CD4-positive, alpha-beta T cell treated with Interleukin-12 subunit alpha and Interleukin-12 subunit beta, for 1 hour (primary cell): ENCODE measurements around the gene SEC31A.
"Not testable (repeated sequence)": the region's sequence is repeated elsewhere in the genome, so short reads cannot be mapped to it uniquely, and the experiment has no call there.

ENCODE experiments used
- DNase-seq: peaks from one replicate; pipeline ENCODE4 v3.0.0-alpha.2; 2020

The SEC31A gene

DNA sequence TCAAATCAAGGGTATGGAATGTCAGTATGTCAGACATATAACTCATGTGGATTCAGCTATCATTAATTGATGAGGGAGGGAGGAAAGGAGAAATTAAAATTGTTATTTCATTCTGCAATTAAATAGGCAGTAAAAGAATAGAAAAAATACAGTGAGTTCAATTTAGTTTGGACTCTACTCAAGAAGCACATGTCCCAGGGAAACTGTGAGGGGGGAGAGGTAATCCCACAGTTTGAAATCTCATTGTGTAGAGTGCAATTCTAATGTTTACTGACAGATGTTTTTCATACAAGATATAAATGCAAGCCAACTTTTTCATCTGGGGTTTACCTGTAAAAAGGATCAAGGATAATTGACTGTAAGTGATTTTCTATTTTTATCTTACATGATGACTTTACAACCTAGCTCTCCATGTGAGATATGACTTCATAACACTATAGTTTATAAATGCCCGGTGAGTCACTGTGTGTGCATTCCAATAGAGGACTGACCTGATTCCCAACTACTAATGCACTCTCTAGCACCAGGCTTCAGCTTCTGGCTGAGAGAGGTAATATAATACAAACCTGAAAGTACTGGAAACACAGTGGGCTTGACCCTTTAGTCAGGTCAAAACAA is 57.1 kb downstream of the SEC31A start:
- DNase-seq: no peak

DNA sequence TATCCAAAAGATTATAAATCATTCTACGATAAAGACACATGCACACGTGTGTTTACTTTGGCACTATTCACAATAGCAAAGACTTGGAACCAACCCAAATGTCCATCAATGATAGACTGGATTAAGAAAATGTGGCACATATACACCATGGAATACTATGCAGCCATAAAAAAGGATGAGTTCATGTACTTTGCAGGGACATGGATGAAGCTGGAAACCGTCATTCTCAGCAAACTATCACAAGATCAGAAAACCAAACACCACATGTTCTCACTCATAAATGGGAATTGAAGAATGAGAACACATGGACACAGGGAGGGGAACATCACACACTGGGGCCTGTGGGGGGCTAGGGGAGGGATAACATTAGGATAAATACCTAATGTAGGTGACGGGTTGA is 57.9 kb downstream of the SEC31A start:
- DNase-seq: not testable (repeated sequence)

DNA sequence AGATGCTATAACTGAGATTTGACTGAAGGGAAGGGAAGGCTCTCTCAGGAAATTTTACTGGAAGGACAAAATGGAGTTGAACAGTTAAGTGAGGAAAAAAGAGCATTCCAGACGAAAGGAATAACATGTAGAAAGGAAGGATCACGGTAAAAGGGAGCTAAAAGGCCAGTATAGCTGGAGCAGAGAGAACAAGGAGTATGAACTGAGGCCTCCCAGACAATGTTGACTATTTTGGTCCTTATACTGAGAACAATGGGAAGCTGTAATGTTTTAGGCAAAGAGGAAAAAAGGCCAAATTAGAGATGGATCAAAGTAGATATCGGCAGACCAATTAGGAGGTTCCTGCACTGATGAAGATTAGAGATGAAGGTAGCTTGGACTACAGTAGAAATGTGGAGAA is 65.5 kb downstream of the SEC31A start:
- no peak for DNase-seq

DNA sequence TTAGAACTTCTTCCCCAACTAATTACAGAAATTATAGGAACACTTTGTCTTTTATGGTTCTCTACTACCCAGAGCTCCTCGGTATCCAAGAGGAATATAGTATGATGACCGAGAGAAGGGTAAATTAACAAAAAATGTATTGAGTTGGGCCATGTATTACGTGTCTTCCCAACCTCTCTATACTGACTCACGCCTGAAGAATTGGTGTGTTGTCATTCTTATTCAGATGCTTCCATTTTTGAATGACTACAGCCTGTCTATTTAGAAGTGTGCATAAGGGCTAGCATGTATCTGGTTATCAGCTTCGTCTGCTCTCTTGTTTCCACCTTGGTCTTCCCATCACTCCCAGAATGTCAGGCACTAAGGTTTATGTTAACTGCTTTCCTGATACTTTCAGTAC is 67.9 kb downstream of the SEC31A start:
- no peak for DNase-seq

DNA sequence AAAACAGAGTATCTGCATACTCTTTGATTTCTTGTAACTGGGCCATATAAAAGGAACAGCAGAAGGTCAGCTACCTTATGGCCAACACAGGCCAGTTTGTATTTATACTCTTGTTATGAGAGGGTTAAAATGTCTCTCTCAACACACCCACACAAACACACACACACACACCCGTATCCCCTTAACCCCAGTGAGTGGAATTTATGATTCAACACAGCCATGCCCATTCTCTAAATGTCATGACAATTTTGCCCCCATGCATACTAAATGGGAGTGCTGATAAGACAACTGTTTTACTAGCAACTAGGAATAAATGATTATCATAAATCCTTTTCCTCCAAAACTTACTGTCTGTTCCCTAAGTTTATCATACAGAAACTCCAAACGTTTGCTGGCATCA is 70.3 kb downstream of the SEC31A start:
- DNase-seq: no peak

DNA sequence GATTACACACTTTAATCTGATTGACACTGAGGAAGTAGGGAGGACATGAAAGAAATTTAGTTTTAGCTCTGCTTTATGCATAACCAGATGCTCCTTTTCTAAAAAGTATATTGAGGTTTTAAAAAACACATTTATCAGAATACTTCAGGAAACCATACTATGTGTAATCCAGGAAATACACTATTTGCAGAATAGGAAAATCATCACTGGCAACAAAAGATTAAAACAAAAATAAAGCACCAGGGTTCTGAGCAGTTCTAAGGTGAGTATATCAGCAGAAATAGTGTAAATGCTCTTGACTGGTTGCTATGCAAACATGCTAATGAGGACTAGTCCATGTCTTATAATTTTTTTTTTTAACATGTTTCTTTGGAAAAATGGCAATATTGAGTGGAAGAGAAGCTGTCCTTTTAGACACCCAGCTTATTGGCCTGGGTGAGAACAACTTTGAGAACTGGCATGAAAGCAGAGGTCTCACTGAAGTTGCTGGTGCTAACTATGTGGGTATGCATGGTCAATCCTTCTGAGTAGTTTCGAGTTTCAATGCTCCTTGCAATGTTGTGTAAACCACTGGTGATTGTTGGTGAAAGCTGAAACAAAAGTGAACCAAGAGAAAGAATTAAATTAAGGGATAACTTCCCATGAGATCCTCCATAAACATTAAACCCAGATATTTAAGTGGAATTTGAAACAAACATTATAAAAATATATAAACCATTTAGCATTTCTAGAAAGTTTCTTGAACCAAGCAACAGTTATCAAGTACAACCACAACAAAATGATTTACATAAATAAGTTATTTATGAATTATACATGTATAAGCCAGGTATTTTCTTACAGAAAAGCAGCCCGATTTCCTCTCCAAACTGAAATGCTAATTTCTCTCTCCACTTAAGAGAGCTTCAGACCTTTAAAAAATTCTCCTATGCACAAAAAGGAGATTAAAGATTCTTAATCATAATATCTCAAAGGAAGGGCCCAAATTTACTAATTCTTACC is 72.0 kb downstream of the SEC31A start:
- DNase-seq: no peak

DNA sequence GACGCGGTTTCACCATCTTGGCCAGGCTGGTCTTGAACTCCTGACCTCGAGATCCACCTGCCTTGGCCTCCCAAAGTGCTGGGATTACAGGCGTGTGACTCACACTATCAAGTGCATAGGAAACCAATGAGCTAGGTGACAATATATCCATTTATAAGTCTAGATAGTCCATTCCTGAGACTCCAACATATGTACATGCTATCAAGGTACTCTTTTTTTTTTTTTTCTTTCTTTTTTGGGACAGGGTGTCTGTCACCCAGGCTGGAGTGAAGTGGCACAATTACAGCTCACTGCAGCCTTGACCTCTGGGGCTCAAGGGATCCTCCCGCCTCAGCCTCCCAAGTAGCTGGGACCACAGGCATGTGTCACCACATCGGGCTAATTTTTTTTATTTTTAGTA is 74.1 kb downstream of the SEC31A start:
- DNase-seq: not testable (repeated sequence)

DNA sequence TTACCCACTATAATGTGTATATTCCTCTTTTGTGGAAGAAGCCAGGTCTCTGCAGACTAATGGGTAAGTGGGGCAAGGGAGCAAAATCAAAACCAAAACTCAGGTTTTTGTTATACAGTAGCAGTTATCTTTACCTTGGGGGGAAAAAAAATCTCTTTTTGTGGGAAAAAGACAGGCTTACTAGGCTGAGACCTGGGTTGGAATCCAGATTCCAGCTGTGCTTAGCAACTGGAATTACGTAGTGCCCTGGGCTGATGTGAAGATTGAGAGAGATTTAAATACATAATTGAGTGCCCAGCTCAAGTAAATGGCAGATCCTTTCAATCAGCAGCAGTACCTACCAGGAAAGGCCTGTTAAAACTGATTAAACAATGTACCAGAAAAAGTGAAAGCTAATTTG is 76.9 kb downstream of the SEC31A start:
- DNase-seq: no peak

DNA sequence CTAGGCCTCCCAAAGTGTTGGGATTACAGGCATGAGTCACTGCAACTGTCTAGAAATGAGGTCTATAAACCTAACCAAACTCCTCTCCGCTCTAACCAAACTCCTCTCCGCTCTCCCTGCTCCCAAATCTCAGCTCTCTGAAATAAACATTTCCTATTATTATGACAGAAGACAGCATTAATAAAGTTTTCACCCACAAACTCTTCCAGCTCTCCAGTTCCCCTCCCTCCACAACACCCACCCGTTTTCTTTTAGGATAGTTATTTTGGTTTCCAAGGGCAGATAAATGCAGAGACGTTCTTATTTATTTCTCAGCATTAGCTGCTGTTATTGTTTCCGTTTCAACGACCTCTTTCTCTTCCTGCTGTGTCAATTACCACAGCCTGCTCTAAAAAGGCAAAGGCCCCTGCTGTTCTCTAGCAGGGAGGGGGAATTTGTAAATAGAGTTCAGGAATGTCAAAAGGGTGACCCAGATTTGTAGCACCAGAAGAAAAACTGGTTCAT is 79.1 kb downstream of the SEC31A start:
- DNase-seq: no peak

DNA sequence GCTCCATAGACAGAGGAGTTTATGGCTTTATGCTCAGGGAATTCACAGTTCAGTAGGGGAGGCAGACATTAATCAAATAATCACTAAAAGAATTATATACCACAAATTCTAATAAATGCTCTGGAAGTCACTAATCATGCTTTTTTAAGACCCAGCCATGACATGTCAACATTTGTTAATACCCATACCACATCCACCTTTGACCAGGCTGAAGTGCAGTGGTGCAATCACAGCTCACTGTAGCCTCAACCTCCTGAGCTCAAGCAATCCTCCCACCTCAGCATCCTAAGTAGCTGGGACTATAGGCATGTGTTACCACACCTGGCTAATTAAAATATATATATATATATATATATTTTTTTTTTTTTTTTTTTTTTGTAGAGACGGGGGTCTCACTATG is 79.6 kb downstream of the SEC31A start:
- no peak for DNase-seq

DNA sequence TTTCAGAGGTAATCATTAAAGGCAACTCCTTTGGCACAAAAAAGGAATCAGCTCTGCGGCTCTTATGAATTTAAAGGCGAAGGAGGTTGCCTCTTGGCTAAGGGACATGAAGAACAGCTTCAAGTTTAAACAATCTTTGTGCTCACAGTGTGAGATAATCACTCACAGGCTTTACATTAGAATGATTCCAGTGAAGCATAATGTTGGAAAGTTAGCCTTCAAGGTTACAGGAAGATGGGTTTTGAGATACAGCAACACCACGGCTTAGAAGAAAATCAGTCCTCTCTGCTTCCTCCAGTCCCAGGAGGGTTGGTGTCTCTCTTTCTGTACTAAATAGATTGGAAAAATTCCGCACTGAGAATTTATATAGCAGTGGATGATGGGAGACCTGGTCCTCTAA is 80.8 kb downstream of the SEC31A start:
- DNase-seq: no peak

DNA sequence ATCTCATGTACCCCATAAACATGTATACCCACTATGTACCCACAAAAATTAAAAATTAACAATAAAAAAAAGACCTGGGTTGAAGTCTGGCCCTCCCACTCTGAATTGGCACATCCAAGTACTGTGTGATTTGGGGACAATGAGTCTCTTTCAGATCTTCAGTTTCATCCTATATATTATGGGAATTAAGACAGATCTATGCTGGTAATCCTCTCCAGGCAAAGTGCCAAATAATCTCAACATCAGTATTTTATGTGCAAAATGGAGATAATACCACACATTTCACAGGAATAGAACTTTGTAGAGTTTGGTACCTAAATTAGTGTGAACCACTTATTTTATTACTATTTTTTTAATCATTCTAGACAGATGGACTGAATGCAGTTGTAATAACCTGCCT is 81.3 kb downstream of the SEC31A start:
- no peak for DNase-seq

DNA sequence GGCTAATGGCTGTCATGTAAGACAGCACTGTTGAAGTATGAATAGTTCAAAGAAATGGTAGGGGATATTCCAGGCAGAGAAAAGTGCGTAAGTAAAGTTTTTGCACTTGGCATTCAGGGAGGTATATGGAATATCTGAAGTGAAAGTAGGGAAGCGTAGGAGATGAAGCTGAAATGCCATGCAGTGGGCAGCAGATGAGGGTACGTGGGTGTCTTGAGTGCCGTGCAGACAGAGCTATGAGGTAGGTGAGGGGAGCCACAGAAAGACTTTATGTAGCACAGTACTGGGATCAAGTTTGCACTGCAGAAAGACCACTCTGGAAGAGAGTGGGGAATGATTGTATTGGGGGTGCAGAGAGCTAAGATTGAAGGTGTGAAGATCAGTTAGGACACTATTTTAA is 87.2 kb downstream of the SEC31A start:
- no peak for DNase-seq

DNA sequence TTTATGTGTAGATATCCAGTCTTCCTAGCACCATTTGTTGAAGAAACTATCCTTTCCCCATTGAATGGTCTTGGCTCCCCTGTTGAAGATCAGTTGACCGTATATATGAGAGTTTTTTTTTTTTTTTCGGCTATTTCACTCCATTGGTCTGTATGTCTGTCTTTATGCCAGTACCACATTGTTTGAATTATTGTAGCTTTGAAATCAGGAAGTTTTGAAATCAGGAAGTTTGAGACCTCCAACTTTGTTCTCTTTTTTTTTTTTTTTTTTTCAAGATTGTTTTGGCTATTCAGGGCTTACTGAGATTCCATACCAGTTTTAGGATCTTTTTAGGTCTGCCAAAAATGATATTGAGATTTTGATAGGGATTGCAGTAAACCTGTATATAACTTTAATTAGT is 88.0 kb downstream of the SEC31A start:
- DNase-seq: no peak

DNA sequence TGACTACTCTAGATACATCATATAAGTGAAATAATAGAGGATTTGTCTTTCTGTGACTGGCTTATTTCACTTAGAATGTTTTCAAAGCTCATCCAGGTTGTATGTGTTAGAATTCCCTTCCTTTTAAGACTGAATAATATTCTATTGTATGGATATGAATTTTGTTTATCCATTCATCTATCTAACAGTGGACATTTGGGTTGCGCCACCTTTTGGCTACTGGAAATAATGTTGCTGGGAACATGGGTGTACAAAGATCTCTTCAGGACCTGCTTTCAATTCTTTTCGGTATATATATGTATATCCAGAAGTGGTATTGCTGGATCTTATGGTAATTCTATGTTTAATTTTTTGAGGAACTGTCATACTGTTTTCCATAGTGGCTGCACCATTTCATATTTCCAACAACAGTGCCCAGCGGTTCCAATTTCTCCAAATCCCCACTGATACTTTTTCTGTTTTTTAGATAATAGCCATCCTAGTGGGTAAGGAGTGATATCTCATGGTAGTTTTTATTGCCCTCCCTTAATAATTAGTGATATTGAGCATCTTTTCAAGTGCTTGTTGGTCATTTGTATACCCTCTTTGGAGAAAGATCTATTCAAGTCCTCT is 88.9 kb downstream of the SEC31A start:
- DNase-seq: no peak

DNA sequence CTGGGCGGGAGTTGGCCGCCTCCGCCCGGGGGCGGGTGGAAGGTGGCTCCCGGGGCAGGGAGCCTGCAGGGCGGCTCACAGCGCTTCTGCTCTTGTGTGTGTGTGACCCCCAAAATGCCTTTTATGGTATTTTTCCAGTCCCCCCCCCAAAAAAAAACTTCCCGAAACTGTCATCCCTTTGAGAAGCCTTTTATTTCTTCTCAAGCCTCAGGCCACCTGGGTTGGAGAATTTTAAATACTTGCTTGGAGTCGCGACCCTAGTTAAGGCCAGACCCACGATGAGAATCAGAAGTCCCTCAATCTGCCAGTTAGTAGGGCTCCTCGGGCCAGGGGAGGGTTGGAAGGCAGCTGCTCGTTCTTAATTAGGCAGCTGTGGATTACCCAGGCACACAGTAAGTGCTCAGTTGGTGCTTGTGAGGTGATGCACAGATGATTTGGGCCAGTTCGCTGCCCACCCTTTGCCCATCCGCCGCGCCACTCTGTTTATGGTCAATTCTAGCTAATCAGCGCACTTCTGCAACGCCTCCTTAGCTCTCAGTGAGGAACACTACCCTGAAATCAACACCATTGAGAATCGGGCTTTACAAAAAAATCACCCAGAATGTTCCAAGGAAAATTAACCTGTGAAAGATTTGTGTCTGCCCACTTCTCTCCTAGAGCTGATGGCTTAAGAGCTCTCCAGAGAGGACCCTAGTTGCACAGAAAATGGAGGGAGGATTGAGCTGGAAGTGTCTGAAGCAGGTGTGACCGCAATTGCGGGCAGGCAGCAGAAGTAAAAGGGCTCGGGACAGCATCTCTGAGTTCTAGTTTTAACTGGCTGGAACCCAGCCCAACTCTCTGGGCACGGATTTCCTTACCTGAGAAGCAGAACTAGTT is 91.7 kb downstream of the SEC31A start:
- no peak for DNase-seq

DNA sequence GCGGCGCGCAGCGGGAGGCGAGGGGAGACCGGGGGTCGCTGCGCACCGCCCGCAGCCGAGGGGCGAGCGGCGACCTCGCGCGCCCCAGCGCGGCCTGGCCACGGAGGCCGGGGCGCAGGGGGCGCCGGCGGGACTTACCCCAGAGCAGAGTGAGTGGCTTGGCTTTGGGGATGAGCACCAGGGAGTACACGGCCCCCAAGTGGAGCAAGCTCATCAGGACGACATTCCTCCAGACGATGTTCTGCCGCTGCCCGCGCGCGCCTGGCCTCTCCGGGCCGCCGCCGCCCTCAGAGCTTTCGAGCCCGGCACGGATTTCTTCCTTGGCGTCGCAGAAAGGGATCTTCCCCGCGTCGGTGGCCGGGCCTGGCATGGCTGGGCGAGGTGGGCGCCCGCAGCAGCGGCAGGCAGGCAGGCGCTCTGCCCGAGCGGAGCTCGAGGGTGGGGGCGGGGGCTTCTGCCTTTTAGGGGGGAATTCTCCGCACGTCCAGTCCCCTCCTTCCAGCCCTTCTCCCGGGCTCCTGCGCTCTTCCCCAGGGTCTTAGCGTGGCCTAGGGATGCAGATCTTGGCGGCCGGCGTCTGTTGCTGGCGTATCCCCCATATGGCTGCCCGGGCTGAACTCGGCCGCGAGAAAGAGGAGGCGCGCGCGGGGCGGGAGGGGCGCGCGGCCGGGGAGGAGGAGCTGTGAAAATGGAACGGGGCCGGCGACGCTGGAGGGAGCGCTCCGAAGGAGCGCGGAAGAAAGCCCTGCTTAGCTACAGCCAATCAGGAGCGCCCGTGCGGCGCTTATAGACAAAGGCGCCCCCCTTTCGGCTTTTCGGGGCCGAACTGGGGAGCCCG is 92.6 kb downstream of the SEC31A start, which contains the start of gene SCD5:
TSS of gene SCD5 (minus strand) at position 629 of the 838 bp plus-strand sequence. CDS start at position 370, 259 bp downstream.
- peak; percentile 79 for DNase-seq

DNA sequence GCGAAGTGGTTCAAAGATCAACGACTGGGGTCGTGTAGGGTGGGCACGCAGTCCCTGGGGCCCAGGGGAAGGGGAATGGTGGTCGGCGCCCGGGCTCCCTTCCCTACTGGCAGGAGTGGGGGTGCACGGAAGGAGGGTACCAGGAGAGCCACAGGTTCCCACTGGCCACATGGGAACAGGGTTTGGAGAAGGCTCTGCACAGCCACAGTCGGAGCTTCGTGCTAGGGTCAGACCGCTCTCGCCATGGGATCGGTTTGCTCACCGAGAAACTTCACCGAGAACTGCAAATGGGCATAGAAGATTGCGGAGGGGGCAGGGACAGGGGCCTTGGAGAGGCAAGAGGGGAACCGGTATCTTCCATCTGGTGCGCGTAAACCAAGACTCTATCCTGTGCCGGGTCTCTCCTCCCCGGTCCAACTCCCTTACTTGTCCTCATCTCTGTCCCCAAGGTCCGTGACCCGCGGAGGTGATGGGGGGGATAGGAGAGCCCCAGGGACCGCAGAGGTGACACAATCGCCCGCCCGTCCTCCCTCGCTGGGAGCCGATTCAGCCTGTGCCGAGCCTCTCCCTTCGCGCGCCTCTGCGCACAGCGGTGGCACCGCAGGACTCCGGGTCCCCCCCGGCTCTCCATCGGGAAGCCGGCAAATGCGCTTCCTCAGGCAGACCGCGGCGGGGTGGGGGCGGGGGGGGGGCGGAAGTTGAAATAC is 93.4 kb downstream of the SEC31A start:
- DNase-seq: no peak

DNA sequence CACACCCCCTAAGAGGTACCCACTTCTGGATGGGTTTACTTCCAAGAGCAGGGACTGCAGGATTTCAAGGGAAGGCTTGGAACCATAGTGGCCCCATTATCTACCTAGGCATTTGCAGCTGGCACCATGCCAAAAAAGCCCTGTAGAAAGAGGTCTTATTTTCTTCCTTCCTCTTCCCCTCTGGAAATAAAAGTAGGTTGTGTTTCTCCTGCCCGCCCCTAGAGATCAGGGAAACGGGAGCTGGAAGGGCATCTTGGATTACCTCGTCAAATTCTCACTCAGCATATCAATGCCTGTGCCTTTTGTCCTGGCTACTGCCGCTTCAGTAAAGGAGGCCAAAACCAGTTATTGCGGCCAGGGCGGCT is 93.9 kb downstream of the SEC31A start:
- no peak for DNase-seq

DNA sequence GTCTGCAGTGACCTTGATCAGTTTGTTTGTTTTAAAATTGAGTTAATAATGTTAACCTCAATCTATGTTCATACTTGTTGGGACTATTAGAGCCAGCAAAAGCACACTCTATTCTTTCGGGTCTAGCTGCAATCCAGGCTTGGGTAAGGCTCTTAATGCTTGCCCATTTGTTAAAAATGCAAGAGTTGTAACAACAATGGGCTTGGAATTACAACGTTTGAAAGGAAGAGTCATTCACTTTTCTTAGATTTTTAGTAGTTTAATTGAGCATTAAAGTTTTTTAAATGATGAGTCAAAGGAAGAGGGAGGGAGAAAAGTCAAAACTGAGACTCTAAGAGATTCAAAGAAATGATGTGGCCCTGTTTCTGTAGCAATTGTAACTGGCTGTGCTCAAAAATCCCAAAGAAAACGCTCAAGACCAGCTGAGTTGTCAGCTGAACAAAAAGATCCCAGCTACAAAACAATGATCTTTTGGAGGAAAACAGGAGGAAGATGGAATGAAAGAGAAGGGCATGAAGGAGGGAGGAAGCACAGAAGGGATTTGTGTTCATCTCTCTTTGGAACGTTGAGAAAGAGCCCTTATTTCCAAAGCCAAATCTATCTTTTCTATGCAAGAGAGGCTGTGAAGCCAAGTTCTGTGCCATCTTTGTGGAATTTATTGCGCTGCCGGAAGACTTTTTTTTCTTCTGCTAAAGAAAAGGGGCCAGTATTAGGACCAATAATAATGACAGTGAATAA is 97.9 kb downstream of the SEC31A start:
- DNase-seq: no peak
